ENCODE measurements around the gene TMEM201. TPM values are rescaled to one million over a fixed set of nuclear protein-coding genes. Genes with fewer than 3 reads are reported as not detected.

TMEM201 gene
- total RNA-seq, 4 donors from 2014 or later: 3.3 to 9.9 (median 8.7) TPM

- DNase-seq: no peak
- TF ChIP-seq, protein P1, sequence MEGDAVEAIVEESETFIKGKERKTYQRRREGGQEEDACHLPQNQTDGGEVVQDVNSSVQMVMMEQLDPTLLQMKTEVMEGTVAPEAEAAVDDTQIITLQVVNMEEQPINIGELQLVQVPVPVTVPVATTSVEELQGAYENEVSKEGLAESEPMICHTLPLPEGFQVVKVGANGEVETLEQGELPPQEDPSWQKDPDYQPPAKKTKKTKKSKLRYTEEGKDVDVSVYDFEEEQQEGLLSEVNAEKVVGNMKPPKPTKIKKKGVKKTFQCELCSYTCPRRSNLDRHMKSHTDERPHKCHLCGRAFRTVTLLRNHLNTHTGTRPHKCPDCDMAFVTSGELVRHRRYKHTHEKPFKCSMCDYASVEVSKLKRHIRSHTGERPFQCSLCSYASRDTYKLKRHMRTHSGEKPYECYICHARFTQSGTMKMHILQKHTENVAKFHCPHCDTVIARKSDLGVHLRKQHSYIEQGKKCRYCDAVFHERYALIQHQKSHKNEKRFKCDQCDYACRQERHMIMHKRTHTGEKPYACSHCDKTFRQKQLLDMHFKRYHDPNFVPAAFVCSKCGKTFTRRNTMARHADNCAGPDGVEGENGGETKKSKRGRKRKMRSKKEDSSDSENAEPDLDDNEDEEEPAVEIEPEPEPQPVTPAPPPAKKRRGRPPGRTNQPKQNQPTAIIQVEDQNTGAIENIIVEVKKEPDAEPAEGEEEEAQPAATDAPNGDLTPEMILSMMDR (IDR thresholded peaks at IDR 0.05): no peak
- H3K27me3 ChIP-seq: no peaks in the 10 kb centered on the region
- peaks cover 0 to 14% (median 6%) of the 10 kb centered on the region in 4 donors for H3K4me1 ChIP-seq
- H3K36me3 ChIP-seq: no peaks in the 10 kb centered on the region
- H3K4me3 ChIP-seq: no peak overlapping the region
- no peaks in the 10 kb centered on the region for H3K9me3 ChIP-seq
- H3K27ac ChIP-seq: no peak overlapping the region
Measured at GRCh38 chr1:9659328-9659727, 70.6 kb downstream of the TMEM201 start.

DNA sequence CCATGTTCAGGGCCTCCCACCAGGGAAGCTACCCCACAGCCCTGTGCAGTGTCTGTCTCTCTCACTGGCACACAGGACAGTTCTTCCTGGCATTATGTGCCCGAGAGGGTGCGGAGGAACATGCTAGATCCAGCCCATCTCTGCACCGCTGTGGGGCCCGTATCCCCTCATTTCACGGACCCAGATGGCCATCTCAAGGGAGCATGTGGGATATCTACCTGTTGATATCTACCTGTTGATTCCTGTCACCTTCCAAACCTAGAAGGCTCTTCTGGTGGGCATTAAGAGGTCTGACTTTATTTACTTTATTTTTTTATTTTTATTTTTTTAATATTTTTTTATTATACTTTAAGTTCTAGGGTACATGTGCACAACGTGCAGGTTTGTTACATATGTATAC, 74.5 kb downstream of the TMEM201 start:
- TF ChIP-seq, protein P1 (IDR thresholded peaks at IDR 0.05): no peak
- no peak for TF ChIP-seq POLR2A (IDR thresholded peaks at IDR 0.05)
- DNase-seq: no peak
- H3K27ac ChIP-seq: peak overlapping the region in 1 of 4 donors; percentile 25
- no peaks in the 10 kb centered on the region for H3K27me3 ChIP-seq
- H3K4me1 ChIP-seq: no peaks in the 10 kb centered on the region
- H3K9me3 ChIP-seq: no peaks in the 10 kb centered on the region
- H3K4me3 ChIP-seq: no peak overlapping the region
- H3K36me3 ChIP-seq: no peaks in the 10 kb centered on the region

Other genes with a start within 250 kb of the TMEM201 start
- gene SLC25A33, start 49.4 kb upstream of the TMEM201 start, total RNA-seq: 1 to 10 TPM; 2.5 to 5.5 (median 2.9) TPM
- 10 to 100 TPM in 2 of 4 donors, 1 to 10 TPM in 2; 2.8 to 34.7 (median 7.6) TPM for gene PIK3CD, start 62.8 kb downstream of the TMEM201 start, total RNA-seq
- gene CLSTN1, start 235.1 kb downstream of the TMEM201 start, total RNA-seq: 100 to 1,000 TPM in 2 of 4 donors, 10 to 100 TPM in 2; 47.9 to 107 (median 103) TPM

Measured in Peyer's patch (tissue), 4 donors.